Adipose tissue (tissue), 3 donors: Measurements from ENCODE around the gene PPP2R2D. TPM values are rescaled to one million over a fixed set of nuclear protein-coding genes. Genes with fewer than 3 reads are reported as not detected.
"Not testable (repeated sequence)": the region's sequence is repeated elsewhere in the genome, so short reads cannot be mapped to it uniquely, and the experiment has no call there.

ENCODE experiments used
- H3K27ac ChIP-seq: one replicate; pipeline ENCODE4 v1.5.1; 2013; ENCODE audit warnings: low read depth, low read length
- WGBS, 3 donors: extraction: QIAGEN DNeasy Blood & Tissue Kit; methylation state at CpG; one replicate each; pipeline ENCODE4 v1.1.7; 2013; 5-methylcytosine and 5-hydroxymethylcytosine counted together
- polyA plus RNA-seq, 3 donors: library from polyadenylated mRNA; stranded (reverse); fragments of 200-250 nt; gene quantifications; one replicate each; pipeline ENCODE4 v1.2.3, GENCODE V29; 2013
- donor health status: healthy with polysubstance abuse.
- donor health status: Bipolar disorder and iron deficiency.
- donor health status: healthy.

The PPP2R2D gene
- polyA plus RNA-seq, 3 donors, result 17.0 to 100 (median 18.5) TPM

- 84 to 91% (median 85%) methylated on average over 10 of the region's 10 CpGs for WGBS, 3 donors
- no peak overlapping the region for H3K27ac ChIP-seq
Measured at GRCh38 chr10:131882590-131883451, 18.0 kb upstream of the PPP2R2D start.

- WGBS, 3 donors, result 54 to 61% (median 56%) methylated on average over 7 of the region's 7 CpGs
Measured at GRCh38 chr10:131883621-131884393, 17.0 kb upstream of the PPP2R2D start.

GRCh38 chr10:131885391-131886165 lies 15.2 kb upstream of the PPP2R2D start:
- no peak overlapping the region for H3K27ac ChIP-seq
- whole genome bisulfite sequencing, 3 donors, result 13 to 19% (median 15%) methylated on average over 25 of the region's 25 CpGs

More at GRCh38 chr10:131883621-131884393, 17.0 kb upstream of the PPP2R2D start:
- not testable (repeated sequence) for H3K27ac ChIP-seq

GRCh38 chr10:131886237-131886636 lies 14.6 kb upstream of the PPP2R2D start:
- 68 to 83% (median 78%) methylated on average over 10 of the region's 10 CpGs for WGBS, 3 donors
- no peak overlapping the region for H3K27ac ChIP-seq

- no peak overlapping the region for H3K27ac ChIP-seq
- 73 to 77% (median 76%) methylated on average over 6 of the region's 6 CpGs for WGBS, 3 donors
Measured at GRCh38 chr10:131888186-131888604, 12.6 kb upstream of the PPP2R2D start.

- H3K27ac ChIP-seq, result no peak overlapping the region
- WGBS, 3 donors, result 91 to 94% (median 91%) methylated on average over 9 of the region's 9 CpGs
Measured at GRCh38 chr10:131889755-131890154, 11.1 kb upstream of the PPP2R2D start.

GRCh38 chr10:131890276-131891195 lies 10.3 kb upstream of the PPP2R2D start:
- no peak overlapping the region for H3K27ac ChIP-seq
- 81 to 88% (median 84%) methylated on average over 11 of the region's 11 CpGs for WGBS, 3 donors

GRCh38 chr10:131891196-131891928 lies 9.4 kb upstream of the PPP2R2D start:
- H3K27ac ChIP-seq, result no peak overlapping the region
- 32 to 52% (median 40%) methylated on average over 23 to 24 of the region's 24 CpGs for WGBS, 3 donors

GRCh38 chr10:131891929-131892805 lies 8.6 kb upstream of the PPP2R2D start:
- WGBS, 3 donors, result 74 to 76% (median 75%) methylated on average over 28 of the region's 28 CpGs
- no peak overlapping the region for H3K27ac ChIP-seq

- H3K27ac ChIP-seq, result no peak overlapping the region
- WGBS, 3 donors, result 86 to 90% (median 86%) methylated on average over 27 of the region's 27 CpGs
Measured at GRCh38 chr10:131892806-131893675, 7.8 kb upstream of the PPP2R2D start.

GRCh38 chr10:131895116-131895515 lies 5.7 kb upstream of the PPP2R2D start:
- no peak overlapping the region for H3K27ac ChIP-seq
- WGBS, 3 donors, result 93 to 96% (median 93%) methylated on average over 17 of the region's 17 CpGs

GRCh38 chr10:131896403-131896802 lies 4.4 kb upstream of the PPP2R2D start:
- WGBS, 3 donors, result 64 to 83% (median 70%) methylated on average over 9 of the region's 9 CpGs
- H3K27ac ChIP-seq, result no peak overlapping the region

- WGBS, 3 donors, result 37 to 60% (median 39%) methylated on average over 14 of the region's 14 CpGs
- no peak overlapping the region for H3K27ac ChIP-seq
Measured at GRCh38 chr10:131897297-131897899, 3.4 kb upstream of the PPP2R2D start.

- H3K27ac ChIP-seq, result no peak overlapping the region
- 68 to 83% (median 76%) methylated on average over 8 of the region's 8 CpGs for WGBS, 3 donors
Measured at GRCh38 chr10:131898061-131898460, 2.7 kb upstream of the PPP2R2D start.

- no peak overlapping the region for H3K27ac ChIP-seq
- WGBS, 3 donors, result 55 to 65% (median 56%) methylated on average over 5 of the region's 5 CpGs
Measured at GRCh38 chr10:131898713-131899112, 2.1 kb upstream of the PPP2R2D start.
